SK-N-SH (cell line): Measurements from ENCODE around the gene SPI1. TPM values are rescaled to one million over a fixed set of nuclear protein-coding genes. Genes with fewer than 3 reads are reported as not detected.

Experiments
- CTCF ChIA-PET: fragments of 300-600, 350-600 bp; formaldehyde crosslinking; extraction: SDS; loops from one replicate; lab custom pipeline; 2021; lab: Yijun Ruan, JAX
- POLR2A ChIA-PET: fragments of 350-600 bp; sonication (Branson Sonifier 250); formaldehyde crosslinking; extraction: SDS; loops from one replicate; lab custom pipeline; 2020; ENCODE audit warnings: antibody characterized with exemption, inconsistent platforms; lab: Yijun Ruan, JAX
- DNase-seq: peaks from one replicate; pipeline ENCODE4 v3.0.0; 2012
- H2AFZ ChIP-seq: fragments of 200-600 bp; sonication (generic); 2 replicates; pipeline ENCODE4 v1.8.1; 2016; ENCODE audit warnings: antibody characterized with exemption, mild to moderate bottlenecking, low read depth
- H3F3A ChIP-seq: fragments of 200-600 bp; sonication (generic); replicated peaks from 2 replicates; pipeline ENCODE3; 2016; ENCODE audit warnings: antibody characterized with exemption, mild to moderate bottlenecking; ENCODE audit not compliant: insufficient read depth
- H3K27ac ChIP-seq, 2 experiments: fragments of 200-500 bp in 1 of 2; fragments of 200-600 bp in 1 of 2; sonication (Bioruptor generic) in 1 of 2; sonication (generic), shearing (Covaris generic) in 1 of 2; 2 replicates each; pipeline versions ENCODE4 v1.5.1 to v1.6.1; 2014 to 2016; ENCODE audit warnings: low read depth in 2 of 2, inconsistent platforms in 1 of 2, low read length in 1 of 2, mild to moderate bottlenecking in 1 of 2, mixed read lengths in 1 of 2
- H3K27me3 ChIP-seq: fragments of 200-600 bp; sonication (generic), shearing (Covaris generic); 2 replicates; pipeline ENCODE4 v1.6.1; 2016; ENCODE audit warnings: mixed run types; ENCODE audit not compliant: insufficient read depth
- H3K36me3 ChIP-seq, 2 experiments: fragments of 200-500 bp in 1 of 2; fragments of 200-600 bp in 1 of 2; sonication (Bioruptor generic) in 1 of 2; sonication (generic) in 1 of 2; replicated peaks in 1 of 2; 2 replicates each; pipeline versions ENCODE3 to v1.5.1; 2014 to 2016; ENCODE audit warnings: low read length in 1 of 2, mild to moderate bottlenecking in 1 of 2; ENCODE audit not compliant: insufficient read depth in 2 of 2, control insufficient read depth in 1 of 2
- H3K4me1 ChIP-seq, 2 experiments: fragments of 200-500 bp in 1 of 2; fragments of 200-600 bp in 1 of 2; sonication (Bioruptor generic) in 1 of 2; sonication (generic), shearing (Covaris generic) in 1 of 2; 2 replicates each; pipeline versions ENCODE4 v1.5.1 to v1.6.1; 2014 to 2016; ENCODE audit warnings: low read depth in 1 of 2, low read length in 1 of 2, mixed run types in 1 of 2; ENCODE audit not compliant: insufficient read depth in 2 of 2, control insufficient read depth in 1 of 2
- H3K4me2 ChIP-seq: fragments of 200-600 bp; sonication (generic), shearing (Covaris generic); 2 replicates; pipeline ENCODE4 v1.6.1; 2017; ENCODE audit warnings: mixed run types
- H3K4me3 ChIP-seq, 2 experiments: fragments of 200-500 bp in 1 of 2; fragments of 200-600 bp in 1 of 2; sonication (Bioruptor generic) in 1 of 2; sonication (generic), shearing (Covaris generic) in 1 of 2; 2 replicates each; pipeline versions ENCODE4 v1.5.1 to v1.8.1; 2014 to 2016; ENCODE audit warnings: low read depth in 2 of 2, inconsistent platforms in 1 of 2, low read length in 1 of 2, mild to moderate bottlenecking in 1 of 2, mixed read lengths in 1 of 2, moderate library complexity in 1 of 2
- H3K79me2 ChIP-seq: fragments of 200-600 bp; sonication (generic); 2 replicates; pipeline ENCODE4 v1.8.1; 2017; ENCODE audit warnings: mild to moderate bottlenecking; ENCODE audit not compliant: insufficient read depth
- H3K9ac ChIP-seq: fragments of 200-600 bp; sonication (generic); 2 replicates; pipeline ENCODE4 v1.6.1; 2017; ENCODE audit warnings: mixed run types
- H3K9me2 ChIP-seq: fragments of 200-600 bp; sonication (generic); 2 replicates; pipeline ENCODE4 v1.6.1; 2017; ENCODE audit warnings: mixed run types
- H3K9me3 ChIP-seq: fragments of 200-600 bp; sonication (generic); 2 replicates; pipeline ENCODE4 v1.6.1; 2017; ENCODE audit warnings: mixed run types, mild to moderate bottlenecking, moderate library complexity
- H4K20me1 ChIP-seq: fragments of 200-600 bp; sonication (generic); 2 replicates; pipeline ENCODE4 v1.6.1; 2017; ENCODE audit warnings: mild to moderate bottlenecking, mixed run types; ENCODE audit not compliant: insufficient read depth
- CTCF ChIP-seq: fragments of 200-600 bp; sonication (generic); IDR thresholded peaks from 2 replicates; pipeline ENCODE4 v1.6.1; 2017; ENCODE audit warnings: antibody characterized with exemption, mild to moderate bottlenecking, moderate library complexity
- ELF1 ChIP-seq: IDR thresholded peaks from 2 replicates; pipeline ENCODE4 v1.4.0; 2012
- EP300 ChIP-seq, 2 experiments: IDR thresholded peaks; 2 replicates each; pipeline versions ENCODE4 v1.4.0 to v1.6.1; 2012; ENCODE audit warnings: borderline replicate concordance in 1 of 2, low read depth in 1 of 2, low read length in 1 of 2
- EZH2phosphoT487 ChIP-seq: fragments of 200-600 bp; sonication (generic); IDR thresholded peaks from 2 replicates; pipeline ENCODE4 v1.6.1; 2017; ENCODE audit warnings: low read depth, mixed run types, mild to moderate bottlenecking, antibody characterized with exemption, moderate library complexity, borderline replicate concordance
- FOXM1 ChIP-seq: IDR thresholded peaks from 2 replicates; pipeline ENCODE4 v1.4.0; 2012; ENCODE audit warnings: low read depth, mild to moderate bottlenecking
- GABPA ChIP-seq: IDR thresholded peaks from 2 replicates; pipeline ENCODE4 v1.4.0; 2012; ENCODE audit warnings: low read depth, mild to moderate bottlenecking
- IRF3 ChIP-seq: fragments of 150-350 bp; IDR thresholded peaks from 2 replicates; pipeline ENCODE4 v1.6.1; 2016; ENCODE audit warnings: mild to moderate bottlenecking, low read depth, low read length
- JUND ChIP-seq: IDR thresholded peaks from 2 replicates; pipeline ENCODE4 v1.4.0; 2012
- MEF2A ChIP-seq: IDR thresholded peaks from 2 replicates; pipeline ENCODE4 v1.4.0; 2012; ENCODE audit warnings: low read depth, borderline replicate concordance
- MXI1 ChIP-seq: IDR thresholded peaks from 2 replicates; pipeline ENCODE4 v1.6.1; 2012; ENCODE audit warnings: mild to moderate bottlenecking, low read depth, low read length, improper control_type of control experiment
- NFIC ChIP-seq: IDR thresholded peaks from 2 replicates; pipeline ENCODE4 v1.4.0; 2012; ENCODE audit warnings: borderline replicate concordance
- RFX5 ChIP-seq: IDR thresholded peaks from 2 replicates; pipeline ENCODE4 v1.6.1; 2012; ENCODE audit warnings: mild to moderate bottlenecking, improper control_type of control experiment, low read length
- SIN3A ChIP-seq: IDR thresholded peaks from 2 replicates; pipeline ENCODE4 v1.6.1; 2012; ENCODE audit warnings: low read depth, mild to moderate bottlenecking, low read length, moderate library complexity, borderline replicate concordance
- TAF1 ChIP-seq: IDR thresholded peaks from 2 replicates; pipeline ENCODE4 v1.6.1; 2012; ENCODE audit warnings: low read depth, mild to moderate bottlenecking, low read length, moderate library complexity, borderline replicate concordance
- TCF12 ChIP-seq: IDR thresholded peaks from 2 replicates; pipeline ENCODE4 v1.4.0; 2012
- USF2 ChIP-seq: fragments of 150-350 bp; IDR thresholded peaks from 2 replicates; pipeline ENCODE4 v1.6.1; 2017; ENCODE audit warnings: antibody characterized with exemption, low read length, low read depth, borderline replicate concordance
- YY1 ChIP-seq: IDR thresholded peaks from 2 replicates; pipeline ENCODE4 v1.4.0; 2012; ENCODE audit warnings: low read depth, mild to moderate bottlenecking
- WGBS: methylation state at CpG from one replicate; pipeline ENCODE4 v1.1.6; 2017; ENCODE audit warnings: low lambda C conversion rate; 5-methylcytosine and 5-hydroxymethylcytosine counted together
- polyA plus RNA-seq, 3 experiments: library from polyadenylated mRNA; depleted of rRNA; stranded (reverse); fragments of >200 nt; gene quantifications; 2 replicates each; pipeline ENCODE4 v1.2.3, GENCODE V29; 2012
- TF ChIP-seq, protein P1 (sequence below): IDR thresholded peaks from 2 replicates; pipeline ENCODE4 v1.4.0; 2012; ENCODE audit warnings: low read depth, borderline replicate concordance
- TF ChIP-seq, protein P2 (sequence below): IDR thresholded peaks from 2 replicates; pipeline ENCODE4; 2012

The SPI1 gene
- 0.19 TPM in 1 of 2 replicates, not detected in the other for polyA plus RNA-seq (2012; rRNA removed)
- polyA plus RNA-seq (2012; cell fraction: cytosol; rRNA removed) = 0.08 and 0.09 TPM in 2 replicates
- polyA plus RNA-seq (2012; cell fraction: nucleus; rRNA removed) = 0.06 and 0.31 TPM in 2 replicates

DNA sequence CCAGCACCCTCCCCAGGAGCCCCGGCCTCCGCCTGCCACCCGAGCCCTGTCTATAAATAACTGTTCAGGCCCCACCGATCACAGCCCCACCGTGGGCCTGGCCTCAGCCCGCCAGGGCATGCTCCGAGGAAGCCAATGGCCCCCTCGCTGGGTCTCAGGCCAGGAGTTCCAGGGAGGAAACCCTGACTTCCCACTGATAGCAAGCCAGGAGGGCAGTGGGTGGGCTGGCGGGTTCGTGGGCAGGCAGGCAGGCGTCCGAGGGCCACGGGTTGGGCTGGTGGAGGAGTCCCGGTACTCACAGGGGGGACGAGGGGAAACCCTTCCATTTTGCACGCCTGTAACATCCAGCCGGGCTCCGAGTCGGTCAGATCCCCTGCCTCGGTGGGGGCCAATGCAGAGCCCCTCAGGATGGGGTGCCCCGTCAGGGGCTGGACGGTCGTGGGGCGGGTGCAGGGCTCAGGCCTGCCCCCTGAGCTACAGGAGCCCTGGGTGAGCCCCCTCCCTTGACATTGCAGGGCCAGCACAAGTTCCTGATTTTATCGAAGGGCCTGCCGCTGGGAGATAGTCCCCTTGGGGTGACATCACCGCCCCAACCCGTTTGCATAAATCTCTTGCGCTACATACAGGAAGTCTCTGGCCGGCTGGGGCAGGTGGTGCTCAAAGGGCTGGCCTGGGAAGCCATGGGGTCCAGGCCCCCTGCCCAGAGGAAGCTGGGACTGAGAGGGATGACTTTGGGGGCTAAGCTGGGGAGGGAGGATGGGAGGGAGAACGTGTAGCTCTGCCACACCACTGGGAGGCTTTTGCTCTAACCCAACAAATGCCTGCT lies at the start of gene SPI1:
Gene SPI1, minus strand, starts transcription at position 538 of the 826 bp plus-strand sequence. Its CDS starts 194 bp downstream, at position 344.
- no peaks in the 10 kb centered on the region for H3K9me3 ChIP-seq
- 73% methylated on average over 20 of the region's 31 CpGs for WGBS
- ChIA-PET CTCF (interaction anchor here (0.6 to 1.6 kb wide), 4 partner anchors 14 to 34 kb away, joined by 3 to 7 read pairs (median 4); partner anchors contain the start of gene SLC39A13), POLR2A (no interaction called here)
- H3K36me3 ChIP-seq = no peaks in the 10 kb centered on the region
- H3K79me2 ChIP-seq = no peaks in the 10 kb centered on the region
- no peak within 1 kb of the TSS for H2AFZ ChIP-seq
- H3K27me3 ChIP-seq = no peaks in the 10 kb centered on the region
- H3K27ac ChIP-seq = no peak within 1 kb of the TSS
- no peak within 1 kb of the TSS for H3K9ac ChIP-seq
- peaks cover 0 to 4% of the 10 kb centered on the region in 2 experiments; a peak in 1 of 4 replicates for H3K4me1 ChIP-seq
- no peak within 1 kb of the TSS for H3K4me3 ChIP-seq
- H3K4me2 ChIP-seq = no peak within 1 kb of the TSS
- H3F3A ChIP-seq = no peaks in the 10 kb centered on the region
- no peaks in the 10 kb centered on the region for H3K9me2 ChIP-seq
- H4K20me1 ChIP-seq = no peaks in the 10 kb centered on the region
- no peak for TF ChIP-seq EZH2phosphoT487
- no peak for TF ChIP-seq NFIC
- no peak for TF ChIP-seq MEF2A
- TF ChIP-seq FOXM1 = no peak
- no peak for TF ChIP-seq CTCF
- no peak for TF ChIP-seq TCF12
- TF ChIP-seq ELF1 = no peak
- no peak for TF ChIP-seq SIN3A
- TF ChIP-seq IRF3 = no peak
- TF ChIP-seq, protein P1, sequence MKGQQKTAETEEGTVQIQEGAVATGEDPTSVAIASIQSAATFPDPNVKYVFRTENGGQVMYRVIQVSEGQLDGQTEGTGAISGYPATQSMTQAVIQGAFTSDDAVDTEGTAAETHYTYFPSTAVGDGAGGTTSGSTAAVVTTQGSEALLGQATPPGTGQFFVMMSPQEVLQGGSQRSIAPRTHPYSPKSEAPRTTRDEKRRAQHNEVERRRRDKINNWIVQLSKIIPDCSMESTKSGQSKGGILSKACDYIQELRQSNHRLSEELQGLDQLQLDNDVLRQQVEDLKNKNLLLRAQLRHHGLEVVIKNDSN = no peak
- TF ChIP-seq, protein P2, sequence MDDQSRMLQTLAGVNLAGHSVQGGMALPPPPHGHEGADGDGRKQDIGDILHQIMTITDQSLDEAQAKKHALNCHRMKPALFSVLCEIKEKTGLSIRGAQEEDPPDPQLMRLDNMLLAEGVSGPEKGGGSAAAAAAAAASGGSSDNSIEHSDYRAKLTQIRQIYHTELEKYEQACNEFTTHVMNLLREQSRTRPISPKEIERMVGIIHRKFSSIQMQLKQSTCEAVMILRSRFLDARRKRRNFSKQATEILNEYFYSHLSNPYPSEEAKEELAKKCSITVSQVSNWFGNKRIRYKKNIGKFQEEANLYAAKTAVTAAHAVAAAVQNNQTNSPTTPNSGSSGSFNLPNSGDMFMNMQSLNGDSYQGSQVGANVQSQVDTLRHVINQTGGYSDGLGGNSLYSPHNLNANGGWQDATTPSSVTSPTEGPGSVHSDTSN = no peak
- no peak for TF ChIP-seq USF2
- no peak for TF ChIP-seq MXI1
- TF ChIP-seq GABPA = no peak
- TF ChIP-seq YY1 = no peak
- no peak for TF ChIP-seq JUND
- no peak for TF ChIP-seq RFX5
- no peak for TF ChIP-seq TAF1
- TF ChIP-seq EP300 (IDR thresholded peaks at IDR 0.05; ENCODE audit: borderline replicate concordance in 1 of 2, low read depth in 1 of 2, low read length in 1 of 2) = no peak
- DNase-seq = peak; percentile 43
